Neural progenitor cell (in vitro differentiated cells): Measurements from ENCODE around the gene MSI2.

Source experiments
- EZH2 ChIP-seq: fragments of 200-600 bp; sonication (generic); IDR thresholded peaks from 2 replicates; pipeline ENCODE4 v1.6.1; 2017; ENCODE audit warnings: antibody characterized with exemption, mild to moderate bottlenecking, moderate library complexity
- EZH2phosphoT487 ChIP-seq: fragments of 200-600 bp; sonication (generic); IDR thresholded peaks from 2 replicates; pipeline ENCODE4 v1.6.1; 2017; ENCODE audit warnings: antibody characterized with exemption
- TF ChIP-seq, protein P1 (sequence below): fragments of 200-600 bp; sonication (generic); IDR thresholded peaks from 2 replicates; pipeline ENCODE4 v1.5.1; 2017; ENCODE audit warnings: antibody characterized with exemption, mild to moderate bottlenecking

- TF ChIP-seq EZH2phosphoT487 (no peak), EZH2 (no peak)
- TF ChIP-seq, protein P1, sequence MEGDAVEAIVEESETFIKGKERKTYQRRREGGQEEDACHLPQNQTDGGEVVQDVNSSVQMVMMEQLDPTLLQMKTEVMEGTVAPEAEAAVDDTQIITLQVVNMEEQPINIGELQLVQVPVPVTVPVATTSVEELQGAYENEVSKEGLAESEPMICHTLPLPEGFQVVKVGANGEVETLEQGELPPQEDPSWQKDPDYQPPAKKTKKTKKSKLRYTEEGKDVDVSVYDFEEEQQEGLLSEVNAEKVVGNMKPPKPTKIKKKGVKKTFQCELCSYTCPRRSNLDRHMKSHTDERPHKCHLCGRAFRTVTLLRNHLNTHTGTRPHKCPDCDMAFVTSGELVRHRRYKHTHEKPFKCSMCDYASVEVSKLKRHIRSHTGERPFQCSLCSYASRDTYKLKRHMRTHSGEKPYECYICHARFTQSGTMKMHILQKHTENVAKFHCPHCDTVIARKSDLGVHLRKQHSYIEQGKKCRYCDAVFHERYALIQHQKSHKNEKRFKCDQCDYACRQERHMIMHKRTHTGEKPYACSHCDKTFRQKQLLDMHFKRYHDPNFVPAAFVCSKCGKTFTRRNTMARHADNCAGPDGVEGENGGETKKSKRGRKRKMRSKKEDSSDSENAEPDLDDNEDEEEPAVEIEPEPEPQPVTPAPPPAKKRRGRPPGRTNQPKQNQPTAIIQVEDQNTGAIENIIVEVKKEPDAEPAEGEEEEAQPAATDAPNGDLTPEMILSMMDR, result no peak
Observed at GRCh38 chr17:57572062-57572461, 315.7 kb downstream of the MSI2 start.
